ENCODE results near the gene FOXJ1. TPM values are rescaled to one million over a fixed set of nuclear protein-coding genes. Genes with fewer than 3 reads are reported as not detected.

Gene FOXJ1
- total and polyA plus RNA-seq, 2 of the 4 experiments (the other 2 are of a cell fraction) = 0.05 TPM; not detected in 1

DNA sequence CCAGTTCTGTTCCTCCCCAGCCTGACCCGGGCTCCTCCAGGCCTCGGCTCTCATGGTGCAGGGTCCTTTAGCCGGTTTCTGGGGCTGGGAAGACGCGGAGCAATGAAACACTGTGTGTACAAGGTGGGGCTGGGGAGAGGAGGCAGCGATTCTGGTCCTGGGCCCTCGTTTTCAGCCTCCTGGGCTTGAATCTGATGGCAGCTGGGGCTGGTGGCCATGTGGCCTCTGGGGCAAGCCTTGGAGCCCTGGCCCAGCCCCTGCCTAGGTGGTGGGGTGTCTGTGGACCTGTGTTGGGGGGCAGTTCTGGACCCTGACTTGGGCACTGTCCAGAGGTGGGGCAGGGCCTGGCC, 4.1 kb downstream of the FOXJ1 start:
- dilution Hi-C loops (cut with HindIII; ENCODE audit: low sequenced_read_pairs, unreplicated experiment) = no loop called here
- no peaks in the 10 kb centered on the region for H3K9me1 ChIP-seq (ENCODE audit: insufficient read depth, low read length)
- H3K56ac ChIP-seq (ENCODE audit: extremely low read depth, insufficient read depth, low read length) = no peak overlapping the region
- H3K4me2 ChIP-seq (ENCODE audit: low read depth, low read length) = no peak overlapping the region
- no TSS peak for BruUV-seq (replicated peaks)
- H2AK5ac ChIP-seq (ENCODE audit: low read depth, low read length) = no peak overlapping the region
- H2BK5ac ChIP-seq (ENCODE audit: low read depth, low read length, poor library complexity, severe bottlenecking) = no peak overlapping the region
- no peaks in the 10 kb centered on the region for H3K36me3 ChIP-seq (ENCODE audit: control insufficient read depth, insufficient read depth, low read length)
- H3K9ac ChIP-seq (ENCODE audit: low read depth, low read length) = no peak overlapping the region
- no peak overlapping the region for H4K91ac ChIP-seq (ENCODE audit: insufficient read depth, low read depth, low read length)
- H2BK120ac ChIP-seq (ENCODE audit: low read depth, low read length) = no peak overlapping the region
- H3K27me3 ChIP-seq (ENCODE audit: control insufficient read depth, insufficient read depth, low read length) = peaks cover 83% of the 10 kb centered on the region
- POLR2A ChIA-PET (ENCODE audit: unreplicated experiment) = no interaction called here
- H2BK15ac ChIP-seq (ENCODE audit: low read depth, low read length) = no peak overlapping the region
- no peak overlapping the region for H2BK20ac ChIP-seq (ENCODE audit: low read depth, low read length)
- H3K9me3 ChIP-seq (ENCODE audit: control insufficient read depth, insufficient read depth, low read length) = no peaks in the 10 kb centered on the region
- CTCF ChIA-PET = no interaction called here
- in situ Hi-C loops (cut with MboI; ENCODE audit: low sequenced_read_pairs) = no loop called here
- no peak overlapping the region for H4K8ac ChIP-seq (ENCODE audit: low read depth in 2 of 2, low read length in 2 of 2)
- no peaks in the 10 kb centered on the region for H3K79me1 ChIP-seq (ENCODE audit: low read depth in 1 of 2, low read length in 2 of 2)
- H4K5ac ChIP-seq (ENCODE audit: low read depth, low read length) = no peak overlapping the region
- H3K23ac ChIP-seq (ENCODE audit: low read depth, low read length) = no peak overlapping the region
- no peaks in the 10 kb centered on the region; the same call in 1 of the 2 replicates for H3K4me1 ChIP-seq (ENCODE audit: control insufficient read depth, insufficient read depth, low read length)
- no peak overlapping the region for H3K18ac ChIP-seq (ENCODE audit: low read depth, low read length)
- H2AFZ ChIP-seq (replicated peaks; ENCODE audit: low read length, poor library complexity) = no peak overlapping the region
- DNase-seq (no peak), ATAC-seq (ENCODE audit: low read depth) (no peak)
- intact Hi-C loops (cut with micrococcal nuclease) = loop anchor here (5.0 kb wide), 1 partner anchor 130 kb away; the partner anchor contains the start of gene UBALD2
- no peak overlapping the region for H3K27ac ChIP-seq (ENCODE audit: insufficient read depth, low read length)
- no CpG with 5 or more reads among the region's 7 CpGs for WGBS, 2 experiments (ENCODE audit: extremely low coverage in 2 of 2, insufficient read length in 1 of 2)
- no peak overlapping the region for H3K4ac ChIP-seq (ENCODE audit: low read depth, low read length)
- TF ChIP-seq, protein P1, sequence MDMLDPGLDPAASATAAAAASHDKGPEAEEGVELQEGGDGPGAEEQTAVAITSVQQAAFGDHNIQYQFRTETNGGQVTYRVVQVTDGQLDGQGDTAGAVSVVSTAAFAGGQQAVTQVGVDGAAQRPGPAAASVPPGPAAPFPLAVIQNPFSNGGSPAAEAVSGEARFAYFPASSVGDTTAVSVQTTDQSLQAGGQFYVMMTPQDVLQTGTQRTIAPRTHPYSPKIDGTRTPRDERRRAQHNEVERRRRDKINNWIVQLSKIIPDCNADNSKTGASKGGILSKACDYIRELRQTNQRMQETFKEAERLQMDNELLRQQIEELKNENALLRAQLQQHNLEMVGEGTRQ (IDR thresholded peaks at IDR 0.05; ENCODE audit: low read depth, low read length) = no peak
- no peak overlapping the region for H2AK9ac ChIP-seq (replicated peaks; ENCODE audit: low read depth, low read length, poor library complexity)
- H4K20me1 ChIP-seq (ENCODE audit: insufficient read depth, low read length) = no peaks in the 10 kb centered on the region
- H3K14ac ChIP-seq (replicated peaks; ENCODE audit: low read depth, low read length) = no peak overlapping the region
- H3K4me3 ChIP-seq (ENCODE audit: insufficient read depth, low read depth, low read length) = no peak overlapping the region

Measured in IMR-90 (cell line).